Neural cell (in vitro differentiated cells): ENCODE data around the gene LCE2D. TPM values are rescaled to one million over a fixed set of nuclear protein-coding genes. Genes with fewer than 3 reads are reported as not detected.

Experiments used
- H2AFZ ChIP-seq: fragments of 200-600, 300-800 bp; sonication (generic), shearing (Covaris generic); 2 replicates; pipeline ENCODE4 v1.6.0; 2014; ENCODE audit warnings: low read depth, mild to moderate bottlenecking, antibody characterized with exemption, low read length, moderate library complexity
- H3F3A ChIP-seq: fragments of 200-600 bp; shearing (Covaris generic); 2 replicates; pipeline ENCODE4 v1.6.1; 2016; ENCODE audit warnings: mild to moderate bottlenecking, moderate library complexity, mixed read lengths, antibody characterized with exemption, low read length; ENCODE audit not compliant: insufficient read depth, poor library complexity, severe bottlenecking
- H3K27ac ChIP-seq: fragments of 200-600, 300-800 bp; sonication (generic), shearing (Covaris generic); 2 replicates; pipeline ENCODE4 v1.5.1; 2014; ENCODE audit warnings: mild to moderate bottlenecking, low read length, moderate library complexity
- H3K27me3 ChIP-seq: fragments of 300-800, 200-600 bp; sonication (generic), shearing (Covaris generic); 2 replicates; pipeline ENCODE4 v1.6.0; 2014; ENCODE audit warnings: mild to moderate bottlenecking, low read depth, low read length, moderate library complexity; ENCODE audit not compliant: insufficient read depth
- H3K36me3 ChIP-seq: fragments of 300-800, 200-600 bp; sonication (generic), shearing (Covaris generic); 2 replicates; pipeline ENCODE4 v1.5.1; 2014; ENCODE audit warnings: mild to moderate bottlenecking, antibody characterized with exemption, low read length, moderate library complexity; ENCODE audit not compliant: insufficient read depth
- H3K4me2 ChIP-seq: fragments of 300-800, 200-600 bp; sonication (generic), shearing (Covaris generic); 2 replicates; pipeline ENCODE4 v1.6.0; 2014; ENCODE audit warnings: mild to moderate bottlenecking, low read length
- H3K4me3 ChIP-seq: fragments of 300-800, 200-600 bp; sonication (generic), shearing (Covaris generic); 2 replicates; pipeline ENCODE4 v1.5.1; 2014; ENCODE audit warnings: mild to moderate bottlenecking, low read length, moderate library complexity
- H3K79me2 ChIP-seq: fragments of 200-600 bp; shearing (Covaris generic); replicated peaks from 2 replicates; pipeline ENCODE4 v1.6.0; 2014; ENCODE audit warnings: mild to moderate bottlenecking, low read length, moderate library complexity; ENCODE audit not compliant: insufficient read depth
- H3K9ac ChIP-seq: fragments of 300-800, 200-600 bp; sonication (generic), shearing (Covaris generic); 2 replicates; pipeline ENCODE4 v1.6.1; 2016; ENCODE audit warnings: mild to moderate bottlenecking, low read length, mixed read lengths
- H3K9me2 ChIP-seq: fragments of 200-600 bp; shearing (Covaris generic); 2 replicates; pipeline ENCODE4 v1.6.1; 2016; ENCODE audit warnings: mild to moderate bottlenecking, low read length, mixed read lengths; ENCODE audit not compliant: insufficient read depth
- H3K9me3 ChIP-seq: fragments of 200-600, 300-800 bp; sonication (generic), shearing (Covaris generic); 2 replicates; pipeline ENCODE4 v1.6.1; 2016; ENCODE audit warnings: mild to moderate bottlenecking, mixed run types, low read length, moderate library complexity, mixed read lengths
- H4K20me1 ChIP-seq: fragments of 200-600 bp; shearing (Covaris generic); 2 replicates; pipeline ENCODE4 v1.6.1; 2016; ENCODE audit warnings: mild to moderate bottlenecking, mixed run types; ENCODE audit not compliant: insufficient read depth
- CTCF ChIP-seq: fragments of 450-650 bp; IDR thresholded peaks from 2 replicates; pipeline ENCODE4 v1.5.1; 2014; ENCODE audit warnings: antibody characterized with exemption, mild to moderate bottlenecking, moderate library complexity; ENCODE audit not compliant: poor library complexity, severe bottlenecking
- EP300 ChIP-seq: fragments of 450-650 bp; conservative IDR thresholded peaks from 2 replicates; pipeline ENCODE4 v1.6.1; 2014; ENCODE audit warnings: antibody characterized with exemption, mild to moderate bottlenecking, moderate library complexity; ENCODE audit not compliant: poor library complexity, severe bottlenecking
- MXI1 ChIP-seq: fragments of 450-650 bp; conservative IDR thresholded peaks from 2 replicates; pipeline ENCODE4 v1.6.1; 2014; ENCODE audit warnings: antibody characterized with exemption, mild to moderate bottlenecking; ENCODE audit not compliant: poor library complexity, severe bottlenecking
- POLR2AphosphoS5 ChIP-seq: IDR thresholded peaks from 2 replicates; pipeline ENCODE4 v1.6.1; 2012
- RAD21 ChIP-seq: fragments of 450-650 bp; conservative IDR thresholded peaks from 2 replicates; pipeline ENCODE4 v1.6.1; 2014; ENCODE audit warnings: antibody characterized with exemption, mild to moderate bottlenecking, moderate library complexity
- TAF1 ChIP-seq: IDR thresholded peaks from 2 replicates; pipeline ENCODE4 v1.6.1; 2012; ENCODE audit warnings: low read depth
- polyA plus RNA-seq: library from polyadenylated mRNA; depleted of rRNA; stranded (reverse); fragments of >200 nt; gene quantifications from 2 replicates; pipeline ENCODE4 v1.2.3, GENCODE V29; 2014
- small RNA-seq, 3 experiments: library from RNA; depleted of rRNA; stranded (forward); fragments of <200 nt; gene quantifications; one replicate each; pipeline ENCODE3, GENCODE V24; 2012

Gene LCE2D
- polyA plus RNA-seq, 1 donor from 2014 or later = not detected

DNA sequence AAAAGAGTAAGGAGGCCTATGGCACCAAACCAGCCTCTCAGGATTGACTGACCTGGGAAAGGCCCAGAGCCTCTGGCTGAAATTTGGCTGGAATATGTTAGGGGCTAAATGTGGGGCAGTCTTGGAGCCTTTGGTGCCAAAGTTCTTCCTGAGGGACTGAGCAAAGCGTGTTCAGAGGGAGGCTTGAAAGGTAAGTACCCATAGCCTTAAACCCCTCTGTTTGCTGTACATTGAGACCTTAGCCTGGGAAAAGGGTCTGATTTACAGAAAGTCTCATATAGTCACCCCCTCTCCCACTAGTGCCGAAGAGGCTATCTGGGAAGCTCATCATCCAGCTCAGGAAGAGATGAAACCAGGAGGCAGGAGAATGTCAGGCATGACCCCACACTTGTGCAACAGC, 44.7 kb downstream of the LCE2D start, which contains the start of gene LCE4A:
Gene LCE4A (plus strand): TSS at position 301 of the 400 bp plus-strand sequence. CDS start 916 bp downstream, outside the sequence.
- Histone ChIP-seq H3K4me3 (no peak within 1 kb of the TSS), H3K79me2 (no peaks in the 10 kb centered on the region), H3K9me2 (no peaks in the 10 kb centered on the region), H3K27me3 (no peaks in the 10 kb centered on the region), H3K36me3 (no peaks in the 10 kb centered on the region), H3K27ac (no peak within 1 kb of the TSS), H4K20me1 (no peaks in the 10 kb centered on the region), H3K9me3 (no peaks in the 10 kb centered on the region), H3K9ac (no peak within 1 kb of the TSS), H2AFZ (no peak within 1 kb of the TSS), H3F3A (no peaks in the 10 kb centered on the region), H3K4me2 (no peak within 1 kb of the TSS)
- TF ChIP-seq MXI1 = no peak
- no peak for TF ChIP-seq TAF1
- no peak for TF ChIP-seq POLR2AphosphoS5
- no peak for TF ChIP-seq CTCF
- no peak for TF ChIP-seq EP300
- TF ChIP-seq RAD21 = no peak

Small RNAs within 50 kb of the gene (small RNA-seq; reads per million reads assigned to genes)
- gene LCE3A (0 reads per million in 3 experiments), gene LCE3B (0 reads per million in 3 experiments)

Other genes with a start within 250 kb of the LCE2D start
- not detected in 2 replicates for gene CRNN, start 249.1 kb upstream of the LCE2D start, polyA plus RNA-seq
- not detected in 2 replicates for gene LCE5A, start 152.6 kb upstream of the LCE2D start, polyA plus RNA-seq
- gene CRCT1, start 148.9 kb upstream of the LCE2D start, polyA plus RNA-seq = not detected in 2 replicates
- gene LCE3E, start 96.6 kb upstream of the LCE2D start, polyA plus RNA-seq = not detected in 2 replicates
- gene LCE3D, start 82.9 kb upstream of the LCE2D start, polyA plus RNA-seq = not detected in 2 replicates
- not detected in 2 replicates for gene LCE3C, start 63.1 kb upstream of the LCE2D start, polyA plus RNA-seq
- gene LCE3B, start 49.6 kb upstream of the LCE2D start, polyA plus RNA-seq = not detected in 2 replicates
- not detected in 2 replicates for gene LCE3A, start 40.3 kb upstream of the LCE2D start, polyA plus RNA-seq
- gene LCE2C, start 11.9 kb downstream of the LCE2D start, polyA plus RNA-seq = not detected in 2 replicates
- gene LCE2B, start 22.7 kb downstream of the LCE2D start, polyA plus RNA-seq = not detected in 2 replicates
- gene LCE2A, start 35.0 kb downstream of the LCE2D start, polyA plus RNA-seq = not detected in 2 replicates
- not detected in 2 replicates for gene LCE4A, start 44.8 kb downstream of the LCE2D start, polyA plus RNA-seq
- gene KPRP, start 94.6 kb downstream of the LCE2D start, polyA plus RNA-seq = not detected in 2 replicates
- not detected in 2 replicates for gene LCE1F, start 111.8 kb downstream of the LCE2D start, polyA plus RNA-seq
- gene LCE1E, start 122.9 kb downstream of the LCE2D start, polyA plus RNA-seq = not detected in 2 replicates
- gene LCE1D, start 133.3 kb downstream of the LCE2D start, polyA plus RNA-seq = not detected in 2 replicates
- not detected in 2 replicates for gene LCE1C, start 143.3 kb downstream of the LCE2D start, polyA plus RNA-seq
- not detected in 2 replicates for gene LCE1B, start 148.6 kb downstream of the LCE2D start, polyA plus RNA-seq
- not detected in 2 replicates for gene LCE1A, start 164.1 kb downstream of the LCE2D start, polyA plus RNA-seq
- not detected in 2 replicates for gene LCE6A, start 179.5 kb downstream of the LCE2D start, polyA plus RNA-seq
- gene LCE7A, start 196.6 kb downstream of the LCE2D start, polyA plus RNA-seq = not detected in 2 replicates
- not detected in 2 replicates for gene SMCP, start 214.9 kb downstream of the LCE2D start, polyA plus RNA-seq
- not detected in 2 replicates for gene IVL, start 245.2 kb downstream of the LCE2D start, polyA plus RNA-seq